MV-4-11 (cell line): Measurements from ENCODE around the gene LCE3E.

Source experiments
- DNase-seq: peaks from one replicate; lab custom pipeline; 2025; lab: John Stamatoyannopoulos, UW

The LCE3E gene

DNA sequence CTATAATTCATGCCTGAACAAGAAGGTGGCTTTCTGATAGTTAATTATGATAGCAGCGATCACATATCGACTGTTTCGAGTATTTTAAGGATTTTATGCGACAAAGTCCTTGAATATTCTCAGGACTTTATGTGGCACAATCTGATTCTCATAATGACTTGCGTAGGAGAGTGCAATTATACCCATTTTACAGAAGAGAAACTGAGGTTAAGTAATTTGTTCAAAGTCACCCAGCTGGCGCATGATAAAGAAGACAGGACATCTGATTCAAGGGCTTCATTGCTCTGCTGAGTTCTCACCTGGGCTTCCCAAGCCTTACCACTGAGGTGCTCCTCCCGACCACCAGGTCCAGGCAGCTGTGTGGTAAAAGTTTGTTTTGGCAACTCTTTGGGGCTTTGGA, 50.5 kb downstream of the LCE3E start:
- DNase-seq: no peak
